Endothelial cell of umbilical vein (primary cell): ENCODE results near the gene SLC15A1. TPM values are rescaled to one million over a fixed set of nuclear protein-coding genes. Genes with fewer than 3 reads are reported as not detected.

ENCODE experiments used
- BruUV-seq: library from RNA; stranded (reverse); fragments of 400-500 nt; replicated peaks from 2 replicates; lab custom pipeline; 2021; lab: Mats Ljungman, UMichigan
- CTCF ChIA-PET: fragments of 300-600, 350-600 bp; sonication (Branson Sonifier 250); formaldehyde crosslinking; loops from one replicate; lab custom pipeline; 2021; ENCODE audit warnings: antibody characterized with exemption, inconsistent platforms; lab: Charles Lee
- POLR2A ChIA-PET: fragments of 300-600, 350-600 bp; sonication (Branson Sonifier 250); formaldehyde crosslinking; loops from one replicate; lab custom pipeline; 2021; ENCODE audit warnings: antibody characterized with exemption, inconsistent platforms; lab: Charles Lee
- DNase-seq: peaks from one replicate; pipeline ENCODE4 v3.0.0-alpha.2; 2011; ENCODE audit warnings: low read depth, low spot score
- FAIRE-seq: peaks from 2 replicates; lab custom pipeline; 2011; peaks lifted over from hg19 to GRCh38; lab: Jason Lieb, UNC
- H2AFZ ChIP-seq: 2 replicates; pipeline ENCODE4 v1.6.0; 2012; ENCODE audit warnings: low read depth, low read length, control low read depth, inconsistent platforms
- H3K27ac ChIP-seq: 2 replicates; pipeline ENCODE4 v1.5.1; 2011; ENCODE audit warnings: low read depth, mild to moderate bottlenecking, control low read depth, low read length, moderate library complexity; ENCODE audit not compliant: insufficient read depth
- H3K27me3 ChIP-seq, 2 experiments: 2 replicates each; pipeline versions ENCODE4 v1.6.0 to v1.6.1; 2011; ENCODE audit warnings: low read length in 2 of 2, mixed read lengths in 1 of 2; ENCODE audit not compliant: control insufficient read depth in 2 of 2, insufficient read depth in 2 of 2
- H3K36me3 ChIP-seq, 2 experiments: 2 replicates in 1 of 2; 3 replicates in 1 of 2; pipeline ENCODE4 v1.5.1; 2011; ENCODE audit warnings: low read length in 2 of 2, mild to moderate bottlenecking in 1 of 2, moderate library complexity in 1 of 2; ENCODE audit not compliant: control insufficient read depth in 2 of 2, insufficient read depth in 2 of 2; ENCODE audit errors: extremely low read depth in 1 of 2
- H3K4me1 ChIP-seq: 3 replicates; pipeline ENCODE4 v1.5.1; 2011; ENCODE audit warnings: mild to moderate bottlenecking, low read length; ENCODE audit not compliant: control insufficient read depth, insufficient read depth; ENCODE audit errors: extremely low read depth
- H3K4me2 ChIP-seq: 2 replicates; pipeline ENCODE4 v1.6.1; 2011; ENCODE audit warnings: low read length, control low read depth, mixed read lengths; ENCODE audit not compliant: insufficient read depth
- H3K4me3 ChIP-seq, 3 experiments: fragments of 200-600 bp in 1 of 3; sonication (generic), shearing (Covaris generic) in 1 of 3; replicated peaks in 1 of 3; 2 replicates each; pipeline ENCODE4 v1.5.1; 2011 to 2016; ENCODE audit warnings: control low read depth in 3 of 3, low read length in 3 of 3, mild to moderate bottlenecking in 2 of 3, inconsistent platforms in 1 of 3, low read depth in 1 of 3, moderate library complexity in 1 of 3; ENCODE audit not compliant: insufficient read depth in 1 of 3
- H3K79me2 ChIP-seq: 2 replicates; pipeline ENCODE4 v1.6.0; 2012; ENCODE audit warnings: low read length, inconsistent platforms; ENCODE audit not compliant: control insufficient read depth, insufficient read depth
- H3K9ac ChIP-seq: replicated peaks from 2 replicates; pipeline ENCODE3; 2011; ENCODE audit warnings: low read length, control low read depth; ENCODE audit not compliant: insufficient read depth; ENCODE audit errors: extremely low read depth
- H3K9me1 ChIP-seq: replicated peaks from 3 replicates; pipeline ENCODE4 v1.6.0; 2011; ENCODE audit warnings: mild to moderate bottlenecking, low read length; ENCODE audit not compliant: control insufficient read depth, insufficient read depth; ENCODE audit errors: extremely low read depth
- H3K9me3 ChIP-seq: replicated peaks from 2 replicates; pipeline ENCODE4 v1.5.1; 2012; ENCODE audit warnings: low read length, inconsistent platforms; ENCODE audit not compliant: control insufficient read depth, insufficient read depth
- H4K20me1 ChIP-seq: replicated peaks from 2 replicates; pipeline ENCODE3; 2011; ENCODE audit warnings: mild to moderate bottlenecking, low read length; ENCODE audit not compliant: control insufficient read depth, insufficient read depth; ENCODE audit errors: extremely low read depth
- CTCF ChIP-seq, 2 donors: IDR thresholded peaks; 1 replicate in 1 of 2; 2 replicates in 1 of 2; pipeline ENCODE4 v1.5.1; 2011; ENCODE audit warnings: low read length in 2 of 2, mild to moderate bottlenecking in 2 of 2, moderate library complexity in 2 of 2, control low read depth in 1 of 2, inconsistent platforms in 1 of 2, low read depth in 1 of 2; ENCODE audit not compliant: insufficient read depth in 1 of 2; ENCODE audit errors: extremely low read depth in 1 of 2
- EZH2 ChIP-seq: IDR thresholded peaks from 2 replicates; pipeline ENCODE4 v1.6.1; 2012; ENCODE audit warnings: borderline replicate concordance, low read depth, mild to moderate bottlenecking, moderate library complexity, low read length, inconsistent platforms; ENCODE audit not compliant: severe bottlenecking
- FOS ChIP-seq: IDR thresholded peaks from 2 replicates; pipeline ENCODE4 v1.6.1; 2011; ENCODE audit warnings: mild to moderate bottlenecking, low read length, moderate library complexity, borderline replicate concordance; ENCODE audit not compliant: insufficient read depth
- GATA2 ChIP-seq: IDR thresholded peaks from 2 replicates; pipeline ENCODE4 v1.7.0; 2011; ENCODE audit warnings: low read depth, mild to moderate bottlenecking, moderate library complexity, mixed read lengths, low read length; ENCODE audit not compliant: insufficient read length, insufficient read depth
- JUN ChIP-seq: IDR thresholded peaks from 2 replicates; pipeline ENCODE4 v1.6.1; 2011; ENCODE audit warnings: borderline replicate concordance, low read depth; ENCODE audit not compliant: insufficient read length, insufficient read depth
- MAX ChIP-seq: IDR thresholded peaks from 2 replicates; pipeline ENCODE4 v1.6.1; 2011; ENCODE audit not compliant: insufficient read depth, insufficient read length
- MYC ChIP-seq: IDR thresholded peaks from one replicate; pipeline ENCODE4 v1.6.1; 2011; ENCODE audit warnings: mild to moderate bottlenecking, low read depth, low read length
- POLR2A ChIP-seq: IDR thresholded peaks from 2 replicates; pipeline ENCODE4 v1.6.1; 2012; ENCODE audit warnings: low read depth, mild to moderate bottlenecking, control low read depth, low read length
- POLR2AphosphoS5 ChIP-seq: IDR thresholded peaks from 2 replicates; pipeline ENCODE4 v1.6.1; 2012; ENCODE audit warnings: low read depth, mild to moderate bottlenecking, control low read depth, low read length, moderate library complexity; ENCODE audit not compliant: insufficient read depth
- dilution Hi-C: fragments of 300-500 bp; cut with MboI; formaldehyde crosslinking; loops from one replicate; pipeline ENCODE4 v1.15.0; 2019; ENCODE audit warnings: low sequenced_read_pairs; ENCODE audit not compliant: extremely low pct_ligation_motif_present
- intact Hi-C: fragments of 100-400 bp; cut with micrococcal nuclease; formaldehyde crosslinking; loops from one replicate; pipeline ENCODE4 v1.10.0; 2022
- polyA plus RNA-seq, 4 experiments: library from polyadenylated mRNA; depleted of rRNA in 3 of 4; stranded (reverse) in 3 of 4; unstranded in 1 of 4; fragments of >200 nt; gene quantifications; 2 replicates each; pipeline versions ENCODE4 v1.2.1 to v1.2.3, GENCODE V29; 2011 to 2012; ENCODE audit warnings: missing spikeins in 1 of 4
- total RNA-seq: library from RNA; stranded (reverse); gene quantifications from 2 replicates; pipeline ENCODE4 v1.2.3, GENCODE V29; 2021

SLC15A1 gene
- total and polyA plus RNA-seq, 2 donors (not counting 3 experiments of a cell fraction or from before 2014, with no cell fraction given): not detected

GRCh38 chr13:98648141-98648540 lies 104.3 kb downstream of the SLC15A1 start:
- TF ChIP-seq JUN: no peak
- TF ChIP-seq POLR2AphosphoS5: no peak
- no peak for TF ChIP-seq CTCF (IDR thresholded peaks at IDR 0.05; ENCODE audit: extremely low read depth in 1 of 2, insufficient read depth in 1 of 2, low read depth in 1 of 2, low read length in 2 of 2)
- no peak for TF ChIP-seq MAX
- TF ChIP-seq FOS: no peak
- no peak for TF ChIP-seq EZH2
- no peak for TF ChIP-seq POLR2A
- no peak for TF ChIP-seq GATA2
- TF ChIP-seq MYC: no peak
- CTCF ChIA-PET: interaction anchor here (2.0 to 8.1 kb wide), 2 partner anchors 25 to 202 kb away, joined by 7 to 150 read pairs; no protein-coding TSS in a partner anchor
- FAIRE-seq (no peak), DNase-seq (no peak)
- no peak overlapping the region for H2AFZ ChIP-seq
- no peak overlapping the region for H3K4me2 ChIP-seq
- peaks cover 4 to 13% of the 10 kb centered on the region in 2 experiments for H3K27me3 ChIP-seq
- H3K9me1 ChIP-seq: no peaks in the 10 kb centered on the region
- H3K4me3 ChIP-seq: no peak overlapping the region
- intact Hi-C loops: no loop called here
- no peak overlapping the region for H3K27ac ChIP-seq
- H3K9ac ChIP-seq: no peak overlapping the region
- no TSS peak for BruUV-seq
- dilution Hi-C loops: no loop called here
- H3K36me3 ChIP-seq: no peaks in the 10 kb centered on the region
- no peaks in the 10 kb centered on the region for H3K4me1 ChIP-seq
- POLR2A ChIA-PET: no interaction called here
- no peaks in the 10 kb centered on the region for H3K79me2 ChIP-seq
- H4K20me1 ChIP-seq: no peaks in the 10 kb centered on the region
- H3K9me3 ChIP-seq: no peaks in the 10 kb centered on the region
